ENCODE measurements around the gene MIS12.

Gene MIS12

DNA sequence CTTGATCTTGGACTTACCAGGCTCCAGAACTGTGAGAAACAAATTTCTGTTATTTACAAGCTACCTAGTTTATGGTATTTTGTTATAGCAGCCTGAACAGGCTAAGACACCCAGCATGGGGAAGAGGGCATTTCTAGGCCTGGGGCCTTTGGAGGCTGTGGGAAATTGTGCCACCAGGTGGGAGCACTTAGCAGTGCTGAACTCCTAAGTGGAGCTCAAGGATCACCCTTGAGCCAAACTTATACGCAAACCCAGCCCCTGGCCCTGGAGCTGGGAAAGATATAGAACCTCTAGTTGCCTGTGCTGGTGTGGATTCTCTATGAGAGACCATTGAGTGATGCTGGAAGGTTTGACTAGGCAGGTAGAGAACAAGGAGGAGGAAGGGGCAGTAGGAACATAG lies 36.1 kb downstream of the MIS12 start:
- Histone ChIP-seq H3K27me3 (replicated peaks; ENCODE audit: control insufficient read depth, insufficient read depth, low read length) (no peaks in the 10 kb centered on the region), H3K9me3 (ENCODE audit: control insufficient read depth, low read length) (no peaks in the 10 kb centered on the region), H3K4me1 (ENCODE audit: control insufficient read depth, insufficient read depth, low read length) (peaks cover 16% of the 10 kb centered on the region), H3K9ac (ENCODE audit: low read length) (no peak overlapping the region), H3K4me3 (ENCODE audit: low read length) (no peak overlapping the region), H3K36me3 (ENCODE audit: control insufficient read depth, insufficient read depth, low read length, severe bottlenecking) (peaks cover 37% of the 10 kb centered on the region)
- DNase-seq (ENCODE audit: low read depth) = no peak

DNA sequence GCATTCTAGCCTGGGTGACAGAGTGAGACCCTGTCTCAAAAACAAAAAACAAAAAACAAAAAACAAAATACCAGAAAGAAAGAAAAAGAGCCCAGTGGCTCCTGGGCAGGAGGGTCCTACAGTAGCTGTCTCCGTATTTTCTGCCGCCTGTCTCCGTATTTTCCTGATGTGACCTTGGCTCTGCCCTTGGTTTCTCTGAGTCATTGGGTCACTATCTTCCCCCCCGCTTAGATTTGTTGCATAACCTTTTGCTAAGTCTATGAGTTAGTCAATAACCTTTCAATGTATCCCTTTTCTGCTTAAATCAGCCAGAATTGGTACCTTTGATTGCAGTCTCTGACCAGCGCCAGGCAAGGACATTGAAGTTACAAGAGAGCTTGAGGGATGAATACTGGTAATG lies 36.9 kb downstream of the MIS12 start:
- Histone ChIP-seq H3K9me3 (ENCODE audit: control insufficient read depth, low read length) (no peaks in the 10 kb centered on the region), H3K36me3 (ENCODE audit: control insufficient read depth, insufficient read depth, low read length, severe bottlenecking) (peaks cover 38% of the 10 kb centered on the region), H3K4me1 (ENCODE audit: control insufficient read depth, insufficient read depth, low read length) (peaks cover 17% of the 10 kb centered on the region), H3K4me3 (ENCODE audit: low read length) (no peak overlapping the region), H3K9ac (ENCODE audit: low read length) (no peak overlapping the region), H3K27me3 (replicated peaks; ENCODE audit: control insufficient read depth, insufficient read depth, low read length) (no peaks in the 10 kb centered on the region)
- DNase-seq (ENCODE audit: low read depth) = no peak

DNA sequence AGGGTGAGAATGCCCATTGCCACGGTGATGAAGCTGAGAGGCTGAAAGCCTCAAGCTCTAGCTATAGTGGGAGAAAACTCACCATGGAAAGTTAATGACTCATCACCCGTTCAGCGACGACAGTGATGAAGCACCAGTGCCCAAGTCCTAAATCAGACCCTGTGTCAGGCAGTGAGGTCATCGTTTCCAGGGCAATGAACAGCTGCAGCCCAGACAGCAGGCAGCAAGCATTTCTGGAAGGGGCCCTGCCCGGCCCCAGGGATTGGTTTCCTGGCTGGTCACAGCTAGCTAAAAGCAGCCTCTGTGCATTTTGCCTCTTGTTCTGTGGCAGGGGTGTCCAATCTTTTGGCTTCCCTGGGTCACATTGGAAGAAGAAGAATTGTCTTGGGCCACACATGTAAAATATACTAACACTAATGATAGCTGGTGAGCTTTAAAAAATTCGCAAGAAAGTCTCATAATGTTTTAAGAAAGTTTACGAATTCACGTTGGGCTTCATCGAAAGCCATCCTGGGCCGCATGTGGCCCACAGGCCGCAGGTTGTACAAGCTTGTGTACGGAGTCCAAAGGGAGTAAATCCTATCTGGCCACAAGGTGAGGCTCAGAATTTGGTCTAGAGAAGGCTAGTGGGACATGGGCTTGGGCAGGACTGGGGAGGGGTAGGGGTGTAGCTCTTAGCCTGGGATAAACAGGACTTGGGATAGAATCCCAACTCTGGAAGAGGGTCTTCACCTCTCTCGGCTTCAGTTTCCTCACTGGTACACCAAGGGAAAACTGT lies 40.6 kb downstream of the MIS12 start:
- Histone ChIP-seq H3K27me3 (replicated peaks; ENCODE audit: control insufficient read depth, insufficient read depth, low read length) (no peaks in the 10 kb centered on the region), H3K9ac (ENCODE audit: low read length) (peak overlapping the region; percentile 0), H3K4me3 (ENCODE audit: low read length) (no peak overlapping the region), H3K36me3 (ENCODE audit: control insufficient read depth, insufficient read depth, low read length, severe bottlenecking) (peaks cover 53% of the 10 kb centered on the region), H3K9me3 (ENCODE audit: control insufficient read depth, low read length) (no peaks in the 10 kb centered on the region), H3K4me1 (ENCODE audit: control insufficient read depth, insufficient read depth, low read length) (peaks cover 17% of the 10 kb centered on the region)
- DNase-seq (ENCODE audit: low read depth) = peak; percentile 92

DNA sequence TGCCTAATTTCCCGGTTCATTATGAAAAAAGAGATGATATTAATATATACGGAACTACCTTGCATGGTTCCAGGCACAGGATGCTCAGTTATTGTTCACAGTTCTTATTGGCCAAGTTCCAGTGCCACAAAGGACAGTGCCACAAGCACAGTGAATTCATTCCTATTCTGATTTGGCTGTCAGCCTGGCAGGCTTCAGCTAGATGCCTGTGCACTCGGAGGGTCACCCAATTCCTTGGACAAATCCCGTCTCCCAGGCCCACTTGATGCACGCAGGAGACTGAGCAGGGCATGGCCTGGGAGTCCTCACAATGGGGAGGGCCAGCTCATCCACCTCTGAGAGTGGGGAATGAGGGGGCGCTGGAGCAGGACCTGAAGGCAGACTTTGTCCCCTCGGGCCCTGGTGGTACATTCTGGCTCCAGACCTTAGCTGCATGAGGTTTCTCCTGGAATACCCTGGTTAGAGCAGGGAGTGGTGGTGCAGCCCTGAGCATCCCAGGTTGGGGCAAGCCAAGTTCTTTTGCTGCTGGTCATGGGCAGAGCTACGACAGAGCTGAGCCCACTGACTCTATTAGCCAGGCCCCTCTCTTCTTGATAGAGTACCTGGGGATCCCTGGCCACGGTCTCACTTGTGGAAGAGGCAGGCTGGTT lies 41.4 kb downstream of the MIS12 start:
- H3K27me3 ChIP-seq (replicated peaks; ENCODE audit: control insufficient read depth, insufficient read depth, low read length) = no peaks in the 10 kb centered on the region
- peak overlapping the region; percentile 0 for H3K9ac ChIP-seq (ENCODE audit: low read length)
- H3K9me3 ChIP-seq (ENCODE audit: control insufficient read depth, low read length) = no peaks in the 10 kb centered on the region
- H3K4me1 ChIP-seq (ENCODE audit: control insufficient read depth, insufficient read depth, low read length) = peaks cover 17% of the 10 kb centered on the region
- DNase-seq (ENCODE audit: low read depth) = no peak
- no peak overlapping the region for H3K4me3 ChIP-seq (ENCODE audit: low read length)
- H3K36me3 ChIP-seq (ENCODE audit: control insufficient read depth, insufficient read depth, low read length, severe bottlenecking) = peaks cover 56% of the 10 kb centered on the region

DNA sequence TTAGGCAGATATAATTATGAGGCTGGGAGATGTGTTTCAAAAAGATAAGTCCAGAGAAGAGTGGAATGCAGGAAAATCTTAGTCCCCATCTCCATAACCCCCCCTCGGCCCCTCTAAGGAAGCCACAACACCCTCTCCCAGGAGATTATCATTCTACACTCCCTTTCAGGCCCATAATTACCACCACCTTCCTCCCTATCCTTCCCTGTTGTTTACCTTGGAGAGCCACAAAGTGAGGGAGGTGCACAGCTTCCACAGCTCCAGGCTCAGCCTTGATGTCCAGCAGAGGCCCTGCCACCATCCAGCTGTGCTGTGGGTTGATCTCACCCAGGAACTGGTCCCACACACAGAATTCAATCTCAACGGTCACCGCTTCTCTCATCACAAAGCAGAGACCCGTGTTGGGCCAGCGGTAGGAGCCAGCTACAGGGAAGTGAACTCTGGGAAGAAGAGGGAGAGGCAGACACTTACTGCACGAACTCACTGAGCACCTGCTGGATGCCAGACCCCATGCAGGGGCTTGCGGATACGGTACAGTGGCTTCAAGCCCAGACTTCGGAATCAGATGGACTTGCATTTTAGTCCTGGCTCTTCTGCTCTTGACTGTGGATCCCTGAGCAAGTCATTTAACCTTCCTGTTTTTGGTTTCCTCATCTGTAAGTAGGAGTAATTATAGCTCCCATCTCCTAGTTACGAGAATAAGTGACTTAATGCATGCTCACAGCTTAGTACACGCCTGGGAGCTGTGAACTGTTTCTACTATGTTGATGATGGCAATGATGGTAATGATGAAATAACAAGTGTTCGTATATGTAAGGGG lies 44.1 kb downstream of the MIS12 start:
- no peak for DNase-seq (ENCODE audit: low read depth)
- no peaks in the 10 kb centered on the region for H3K9me3 ChIP-seq (ENCODE audit: control insufficient read depth, low read length)
- peaks cover 55% of the 10 kb centered on the region for H3K36me3 ChIP-seq (ENCODE audit: control insufficient read depth, insufficient read depth, low read length, severe bottlenecking)
- no peaks in the 10 kb centered on the region for H3K27me3 ChIP-seq (replicated peaks; ENCODE audit: control insufficient read depth, insufficient read depth, low read length)
- H3K4me3 ChIP-seq (ENCODE audit: low read length) = no peak overlapping the region
- peaks cover 13% of the 10 kb centered on the region for H3K4me1 ChIP-seq (ENCODE audit: control insufficient read depth, insufficient read depth, low read length)
- no peak overlapping the region for H3K9ac ChIP-seq (ENCODE audit: low read length)

DNA sequence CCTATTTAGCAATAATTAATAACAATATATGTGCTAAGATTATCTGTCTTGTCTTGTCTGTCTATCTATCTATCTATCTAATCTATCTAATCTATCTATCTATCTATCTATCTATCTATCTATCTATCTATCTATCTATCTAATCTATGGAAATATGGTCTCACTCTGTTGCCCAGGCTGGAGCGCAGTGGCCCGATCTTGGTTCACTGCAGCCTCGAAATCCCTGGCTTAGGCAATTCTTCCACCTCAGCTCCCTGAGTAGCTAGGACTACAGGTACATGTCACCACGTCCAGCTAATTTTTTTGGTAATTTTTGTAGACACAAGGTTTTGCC lies 44.7 kb downstream of the MIS12 start:
- no peak overlapping the region for H3K9ac ChIP-seq (ENCODE audit: low read length)

DNA sequence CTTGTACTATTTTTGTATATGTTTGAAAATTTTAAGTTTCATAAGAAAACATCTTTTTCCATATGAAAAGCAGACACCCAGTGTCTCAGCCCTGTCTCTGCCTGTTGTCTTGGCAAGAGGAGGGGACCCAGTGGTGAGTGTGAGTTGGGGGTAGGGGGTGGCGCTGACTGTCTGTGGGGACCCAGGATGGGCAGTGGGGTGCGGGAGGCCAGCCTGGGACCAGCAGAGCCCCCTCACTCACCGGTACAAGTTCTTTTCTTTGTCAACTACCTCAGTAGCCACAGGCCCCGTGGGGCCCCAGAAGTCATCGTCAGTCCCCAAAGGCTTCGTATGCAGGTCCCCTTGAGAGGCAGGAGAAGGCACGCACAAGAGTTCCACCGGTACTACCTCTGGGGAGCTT lies 46.2 kb downstream of the MIS12 start:
- Histone ChIP-seq H3K9me3 (ENCODE audit: control insufficient read depth, low read length) (no peaks in the 10 kb centered on the region), H3K4me3 (ENCODE audit: low read length) (no peak overlapping the region), H3K36me3 (ENCODE audit: control insufficient read depth, insufficient read depth, low read length, severe bottlenecking) (peaks cover 64% of the 10 kb centered on the region), H3K4me1 (ENCODE audit: control insufficient read depth, insufficient read depth, low read length) (peaks cover under 1% of the 10 kb centered on the region), H3K27me3 (replicated peaks; ENCODE audit: control insufficient read depth, insufficient read depth, low read length) (no peaks in the 10 kb centered on the region), H3K9ac (ENCODE audit: low read length) (no peak overlapping the region)
- no peak for DNase-seq (ENCODE audit: low read depth)

More for the DNA sequence above, 44.7 kb downstream of the MIS12 start:
- Histone ChIP-seq H3K27me3 (replicated peaks; ENCODE audit: control insufficient read depth, insufficient read depth, low read length) (no peaks in the 10 kb centered on the region), H3K4me1 (ENCODE audit: control insufficient read depth, insufficient read depth, low read length) (peaks cover 13% of the 10 kb centered on the region), H3K9me3 (ENCODE audit: control insufficient read depth, low read length) (no peaks in the 10 kb centered on the region), H3K36me3 (ENCODE audit: control insufficient read depth, insufficient read depth, low read length, severe bottlenecking) (peaks cover 58% of the 10 kb centered on the region), H3K4me3 (ENCODE audit: low read length) (no peak overlapping the region)
- no peak for DNase-seq (ENCODE audit: low read depth)

DNA sequence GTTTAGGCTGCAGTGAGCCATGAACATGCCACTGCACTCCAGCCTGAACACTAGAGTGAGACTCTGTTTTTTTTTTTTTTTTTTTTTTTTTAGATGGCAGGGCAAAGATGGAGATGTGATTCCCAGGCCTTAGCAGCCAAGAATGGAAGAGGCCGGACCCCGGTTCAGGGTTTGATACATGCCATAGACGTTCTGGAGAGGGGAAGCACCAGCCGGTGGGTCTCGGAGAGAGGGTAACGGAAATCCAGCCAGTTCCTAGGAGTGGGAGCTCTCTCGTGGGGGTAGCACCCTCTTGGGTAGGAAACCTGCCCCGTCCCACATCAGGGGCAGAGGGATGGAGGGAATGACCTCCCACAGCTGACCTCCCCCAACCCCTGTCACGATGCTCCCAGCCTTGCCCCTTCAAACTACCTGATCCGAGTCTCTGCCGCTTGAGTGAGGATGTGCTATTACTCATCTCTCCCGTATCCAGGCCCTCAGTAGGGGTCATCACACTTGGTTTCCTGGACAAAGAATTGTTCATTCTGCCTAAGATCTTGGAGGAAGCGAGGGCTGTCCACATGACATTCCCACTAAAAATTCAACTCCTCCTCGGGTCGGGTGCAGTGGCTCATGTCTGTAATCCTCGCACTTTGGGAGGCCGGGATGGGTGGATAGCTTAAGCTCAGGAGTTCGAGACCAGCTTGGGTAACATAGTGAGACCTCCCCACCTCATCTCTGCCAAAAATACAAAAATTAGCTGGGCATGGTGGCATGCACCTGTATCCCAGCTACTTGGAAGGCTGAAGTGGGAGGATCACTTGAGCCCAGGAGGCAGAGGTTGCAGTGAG lies 47.3 kb downstream of the MIS12 start:
- no peaks in the 10 kb centered on the region for H3K27me3 ChIP-seq (replicated peaks; ENCODE audit: control insufficient read depth, insufficient read depth, low read length)
- H3K4me1 ChIP-seq (ENCODE audit: control insufficient read depth, insufficient read depth, low read length) = no peaks in the 10 kb centered on the region
- no peaks in the 10 kb centered on the region for H3K9me3 ChIP-seq (ENCODE audit: control insufficient read depth, low read length)
- no peak overlapping the region for H3K9ac ChIP-seq (ENCODE audit: low read length)
- no peak overlapping the region for H3K4me3 ChIP-seq (ENCODE audit: low read length)
- H3K36me3 ChIP-seq (ENCODE audit: control insufficient read depth, insufficient read depth, low read length, severe bottlenecking) = peaks cover 68% of the 10 kb centered on the region
- DNase-seq (ENCODE audit: low read depth) = no peak

DNA sequence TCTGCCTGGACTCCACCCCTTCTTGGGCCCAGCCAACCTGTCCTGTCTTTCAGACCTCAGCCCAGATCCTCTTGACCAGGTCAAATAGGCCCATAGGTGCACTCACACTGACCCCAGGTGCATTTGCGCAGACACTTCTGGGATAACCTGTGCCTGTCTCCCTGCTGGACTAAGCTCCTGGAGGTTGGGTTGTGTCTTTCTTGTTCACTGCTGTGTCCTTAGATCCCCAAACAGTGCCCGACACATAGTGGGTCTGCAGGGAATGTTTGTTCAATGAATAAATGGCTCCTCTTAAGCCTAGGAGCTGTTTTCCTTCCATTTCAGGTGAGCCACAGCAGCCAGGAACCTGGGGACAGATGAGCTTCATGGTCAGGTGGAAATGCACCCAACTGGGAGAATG lies 49.1 kb downstream of the MIS12 start:
- peaks cover 75% of the 10 kb centered on the region for H3K36me3 ChIP-seq (ENCODE audit: control insufficient read depth, insufficient read depth, low read length, severe bottlenecking)
- no peaks in the 10 kb centered on the region for H3K4me1 ChIP-seq (ENCODE audit: control insufficient read depth, insufficient read depth, low read length)
- H3K4me3 ChIP-seq (ENCODE audit: low read length) = no peak overlapping the region

DNA sequence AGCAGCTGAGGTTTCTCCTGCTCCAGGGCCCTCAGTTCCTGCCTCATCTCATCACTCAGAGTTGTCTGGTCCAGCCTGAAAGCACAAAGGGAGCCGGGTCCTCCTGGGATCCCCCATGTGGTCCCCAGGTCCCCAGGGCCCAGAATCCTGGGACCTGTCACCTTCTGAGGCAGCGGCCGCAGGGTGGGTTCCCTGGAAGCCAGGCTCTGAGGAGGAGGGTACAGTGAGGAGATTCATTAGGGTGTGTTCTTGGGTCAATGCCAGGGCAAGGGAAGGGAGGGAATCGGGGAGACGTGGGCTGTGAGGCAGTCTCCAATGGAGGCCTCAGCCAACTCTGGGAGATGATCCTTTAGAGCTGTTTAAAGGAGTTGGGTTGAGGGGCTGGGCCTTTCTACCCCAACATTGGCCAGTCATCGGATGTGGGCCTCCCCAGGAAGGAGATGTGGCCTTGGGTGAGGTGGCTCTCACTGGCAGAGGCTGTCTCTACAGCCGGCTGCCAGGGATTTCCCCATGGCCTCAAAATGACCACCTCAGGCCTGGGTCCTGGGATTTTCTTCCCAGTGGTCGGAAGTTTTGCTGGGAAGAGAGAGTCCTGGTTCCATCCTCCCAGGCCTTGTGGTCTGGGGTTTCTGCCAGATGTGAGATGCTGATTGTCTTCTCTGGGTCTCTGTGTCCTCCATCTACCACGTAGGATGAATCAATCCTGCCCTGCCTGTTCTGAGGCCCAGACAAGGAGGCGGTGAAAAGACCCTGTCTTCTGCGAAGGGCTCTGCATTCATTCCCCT lies 50.7 kb downstream of the MIS12 start:
- H3K27me3 ChIP-seq (replicated peaks; ENCODE audit: control insufficient read depth, insufficient read depth, low read length) = no peaks in the 10 kb centered on the region
- H3K4me3 ChIP-seq (ENCODE audit: low read length) = no peak overlapping the region
- DNase-seq (ENCODE audit: low read depth) = no peak
- peaks cover 75% of the 10 kb centered on the region for H3K36me3 ChIP-seq (ENCODE audit: control insufficient read depth, insufficient read depth, low read length, severe bottlenecking)
- H3K9ac ChIP-seq (ENCODE audit: low read length) = no peak overlapping the region
- no peaks in the 10 kb centered on the region for H3K9me3 ChIP-seq (ENCODE audit: control insufficient read depth, low read length)
- H3K4me1 ChIP-seq (ENCODE audit: control insufficient read depth, insufficient read depth, low read length) = no peaks in the 10 kb centered on the region

More for the DNA sequence above, 49.1 kb downstream of the MIS12 start:
- DNase-seq (ENCODE audit: low read depth) = no peak
- Histone ChIP-seq H3K9me3 (ENCODE audit: control insufficient read depth, low read length) (no peaks in the 10 kb centered on the region), H3K27me3 (replicated peaks; ENCODE audit: control insufficient read depth, insufficient read depth, low read length) (no peaks in the 10 kb centered on the region), H3K9ac (ENCODE audit: low read length) (no peak overlapping the region)

All from adipocyte (in vitro differentiated cells).